ENCODE results near the gene OST4. TPM values are rescaled to one million over a fixed set of nuclear protein-coding genes. Genes with fewer than 3 reads are reported as not detected.

Gene OST4
- total RNA-seq, 4 donors from 2014 or later: 221 to 396 (median 282) TPM

- TF ChIP-seq CTCF (IDR thresholded peaks at IDR 0.05): no peak
- ATAC-seq (ENCODE audit: low FRiP score) (no peak), DNase-seq (ENCODE audit: low spot score) (no peak)
Measured at GRCh38 chr2:27091746-27092695, 20.6 kb upstream of the OST4 start.

GRCh38 chr2:27089111-27089954 is 17.9 kb upstream of the OST4 start:
- no peak for DNase-seq (ENCODE audit: low spot score)
- no peak for ATAC-seq (ENCODE audit: low FRiP score)
- no peak for TF ChIP-seq CTCF (IDR thresholded peaks at IDR 0.05)

GRCh38 chr2:27088634-27089033 is 17.2 kb upstream of the OST4 start:
- ATAC-seq (ENCODE audit: low FRiP score): no peak
- no peak for TF ChIP-seq CTCF (IDR thresholded peaks at IDR 0.05)
- DNase-seq (ENCODE audit: low spot score): no peak

- TF ChIP-seq CTCF (IDR thresholded peaks at IDR 0.05): no peak
- no peak for ATAC-seq (ENCODE audit: low FRiP score)
- DNase-seq (ENCODE audit: low spot score): no peak
Measured at GRCh38 chr2:27087823-27088410, 16.5 kb upstream of the OST4 start.

GRCh38 chr2:27086724-27087593 is 15.5 kb upstream of the OST4 start, which contains the start of gene KHK:
KHK (plus strand) TSS chr2:27086772; CDS start chr2:27087260, 488 bp downstream.
- no peak for TF ChIP-seq CTCF (IDR thresholded peaks at IDR 0.05)
- no peak for DNase-seq (ENCODE audit: low spot score)
- ATAC-seq (ENCODE audit: low FRiP score): peak; percentile 25
